HL-60 (cell line): Measurements from ENCODE around the gene MED10.

Source experiments
- DNase-seq, 2 experiments: peaks; one replicate each; pipeline ENCODE4 v3.0.0-alpha.2; 2010 to 2020; ENCODE audit warnings: low read depth in 1 of 2, low spot score in 1 of 2
- H3K27ac ChIP-seq: fragments of 250-450 bp; sonication (Bioruptor Pico); replicated peaks from 2 replicates; pipeline ENCODE4 v1.5.1; 2020; ENCODE audit warnings: mild to moderate bottlenecking, moderate library complexity
- H3K27me3 ChIP-seq: fragments of 250-450 bp; sonication (Bioruptor Pico); 2 replicates; pipeline ENCODE4 v1.5.1; 2021; ENCODE audit warnings: mild to moderate bottlenecking, moderate library complexity; ENCODE audit not compliant: insufficient read depth, poor library complexity, severe bottlenecking
- H3K4me3 ChIP-seq: replicated peaks from 2 replicates; pipeline ENCODE4 v1.5.1; 2011; ENCODE audit warnings: mild to moderate bottlenecking, control low read depth, low read length; ENCODE audit not compliant: insufficient read depth
- GABPA ChIP-seq: IDR thresholded peaks from 2 replicates; pipeline ENCODE4 v1.6.1; 2012; ENCODE audit warnings: low read depth
- POLR2AphosphoS5 ChIP-seq: IDR thresholded peaks from 2 replicates; pipeline ENCODE4 v1.6.1; 2012; ENCODE audit warnings: low read depth
- SPI1 ChIP-seq: IDR thresholded peaks from 2 replicates; pipeline ENCODE4 v1.6.1; 2012; ENCODE audit warnings: low read depth, mild to moderate bottlenecking, borderline replicate concordance
- TF ChIP-seq, protein P1 (sequence below): IDR thresholded peaks from one replicate; pipeline ENCODE4 v1.5.1; 2011; ENCODE audit warnings: low read length, control low read depth, inconsistent platforms; ENCODE audit not compliant: insufficient read depth
- TF ChIP-seq, protein P2 (sequence below): IDR thresholded peaks from 2 replicates; pipeline ENCODE4 v1.6.1; 2012; ENCODE audit warnings: low read depth; ENCODE audit not compliant: insufficient replicate concordance

Gene MED10

DNA sequence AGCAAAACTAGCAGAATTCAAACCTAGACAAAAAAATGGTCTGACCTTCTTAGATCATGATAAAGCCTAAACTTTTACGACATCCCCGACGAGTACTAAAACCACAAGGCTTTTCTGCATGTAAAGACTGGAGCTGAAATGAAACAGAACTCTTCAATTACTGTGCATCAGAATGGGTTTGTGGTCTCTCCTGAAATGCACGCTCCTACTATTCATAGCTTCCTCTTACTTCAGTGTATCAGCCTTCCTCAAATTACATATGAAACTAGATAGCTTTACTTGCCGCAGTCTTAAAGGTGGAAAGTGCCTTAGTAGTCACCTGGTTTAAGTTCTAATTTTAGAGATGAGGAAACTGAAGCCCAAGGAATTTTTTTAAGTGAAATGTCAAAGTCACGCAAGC lies 24.6 kb upstream of the MED10 start:
- Histone ChIP-seq H3K27me3 (no peaks in the 10 kb centered on the region), H3K4me3 (no peak overlapping the region), H3K27ac (no peak overlapping the region)
- TF ChIP-seq SPI1 (no peak), GABPA (no peak), POLR2AphosphoS5 (no peak)
- TF ChIP-seq, protein P1, sequence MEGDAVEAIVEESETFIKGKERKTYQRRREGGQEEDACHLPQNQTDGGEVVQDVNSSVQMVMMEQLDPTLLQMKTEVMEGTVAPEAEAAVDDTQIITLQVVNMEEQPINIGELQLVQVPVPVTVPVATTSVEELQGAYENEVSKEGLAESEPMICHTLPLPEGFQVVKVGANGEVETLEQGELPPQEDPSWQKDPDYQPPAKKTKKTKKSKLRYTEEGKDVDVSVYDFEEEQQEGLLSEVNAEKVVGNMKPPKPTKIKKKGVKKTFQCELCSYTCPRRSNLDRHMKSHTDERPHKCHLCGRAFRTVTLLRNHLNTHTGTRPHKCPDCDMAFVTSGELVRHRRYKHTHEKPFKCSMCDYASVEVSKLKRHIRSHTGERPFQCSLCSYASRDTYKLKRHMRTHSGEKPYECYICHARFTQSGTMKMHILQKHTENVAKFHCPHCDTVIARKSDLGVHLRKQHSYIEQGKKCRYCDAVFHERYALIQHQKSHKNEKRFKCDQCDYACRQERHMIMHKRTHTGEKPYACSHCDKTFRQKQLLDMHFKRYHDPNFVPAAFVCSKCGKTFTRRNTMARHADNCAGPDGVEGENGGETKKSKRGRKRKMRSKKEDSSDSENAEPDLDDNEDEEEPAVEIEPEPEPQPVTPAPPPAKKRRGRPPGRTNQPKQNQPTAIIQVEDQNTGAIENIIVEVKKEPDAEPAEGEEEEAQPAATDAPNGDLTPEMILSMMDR = no peak
- TF ChIP-seq, protein P2, sequence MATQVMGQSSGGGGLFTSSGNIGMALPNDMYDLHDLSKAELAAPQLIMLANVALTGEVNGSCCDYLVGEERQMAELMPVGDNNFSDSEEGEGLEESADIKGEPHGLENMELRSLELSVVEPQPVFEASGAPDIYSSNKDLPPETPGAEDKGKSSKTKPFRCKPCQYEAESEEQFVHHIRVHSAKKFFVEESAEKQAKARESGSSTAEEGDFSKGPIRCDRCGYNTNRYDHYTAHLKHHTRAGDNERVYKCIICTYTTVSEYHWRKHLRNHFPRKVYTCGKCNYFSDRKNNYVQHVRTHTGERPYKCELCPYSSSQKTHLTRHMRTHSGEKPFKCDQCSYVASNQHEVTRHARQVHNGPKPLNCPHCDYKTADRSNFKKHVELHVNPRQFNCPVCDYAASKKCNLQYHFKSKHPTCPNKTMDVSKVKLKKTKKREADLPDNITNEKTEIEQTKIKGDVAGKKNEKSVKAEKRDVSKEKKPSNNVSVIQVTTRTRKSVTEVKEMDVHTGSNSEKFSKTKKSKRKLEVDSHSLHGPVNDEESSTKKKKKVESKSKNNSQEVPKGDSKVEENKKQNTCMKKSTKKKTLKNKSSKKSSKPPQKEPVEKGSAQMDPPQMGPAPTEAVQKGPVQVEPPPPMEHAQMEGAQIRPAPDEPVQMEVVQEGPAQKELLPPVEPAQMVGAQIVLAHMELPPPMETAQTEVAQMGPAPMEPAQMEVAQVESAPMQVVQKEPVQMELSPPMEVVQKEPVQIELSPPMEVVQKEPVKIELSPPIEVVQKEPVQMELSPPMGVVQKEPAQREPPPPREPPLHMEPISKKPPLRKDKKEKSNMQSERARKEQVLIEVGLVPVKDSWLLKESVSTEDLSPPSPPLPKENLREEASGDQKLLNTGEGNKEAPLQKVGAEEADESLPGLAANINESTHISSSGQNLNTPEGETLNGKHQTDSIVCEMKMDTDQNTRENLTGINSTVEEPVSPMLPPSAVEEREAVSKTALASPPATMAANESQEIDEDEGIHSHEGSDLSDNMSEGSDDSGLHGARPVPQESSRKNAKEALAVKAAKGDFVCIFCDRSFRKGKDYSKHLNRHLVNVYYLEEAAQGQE = no peak
- DNase-seq = no peak

DNA sequence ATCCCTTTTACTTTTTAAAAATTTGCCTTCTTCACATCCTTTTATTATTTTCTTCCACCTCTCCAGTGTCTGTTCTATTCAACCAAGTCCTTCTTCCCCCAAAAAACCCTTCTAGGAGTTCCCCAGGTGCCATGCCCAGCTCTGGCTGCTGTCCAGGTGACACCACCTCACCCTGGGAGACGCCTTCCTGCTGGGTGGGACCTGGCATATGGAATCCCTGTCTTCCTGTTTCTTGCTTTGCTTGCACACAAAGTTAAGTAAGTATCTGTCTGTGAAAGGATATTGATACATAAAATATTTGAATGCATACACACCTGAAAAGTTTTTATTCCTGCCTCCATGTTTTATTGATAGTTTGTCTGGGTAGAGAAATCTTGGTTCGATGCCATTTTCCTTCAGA lies 23.1 kb upstream of the MED10 start:
- H3K27ac ChIP-seq = no peak overlapping the region
- TF ChIP-seq SPI1 (no peak), GABPA (no peak), POLR2AphosphoS5 (no peak)
- TF ChIP-seq, protein P2 = no peak
- TF ChIP-seq, protein P1 = no peak
- no peak overlapping the region for H3K4me3 ChIP-seq
- DNase-seq = no peak
- H3K27me3 ChIP-seq = no peaks in the 10 kb centered on the region

DNA sequence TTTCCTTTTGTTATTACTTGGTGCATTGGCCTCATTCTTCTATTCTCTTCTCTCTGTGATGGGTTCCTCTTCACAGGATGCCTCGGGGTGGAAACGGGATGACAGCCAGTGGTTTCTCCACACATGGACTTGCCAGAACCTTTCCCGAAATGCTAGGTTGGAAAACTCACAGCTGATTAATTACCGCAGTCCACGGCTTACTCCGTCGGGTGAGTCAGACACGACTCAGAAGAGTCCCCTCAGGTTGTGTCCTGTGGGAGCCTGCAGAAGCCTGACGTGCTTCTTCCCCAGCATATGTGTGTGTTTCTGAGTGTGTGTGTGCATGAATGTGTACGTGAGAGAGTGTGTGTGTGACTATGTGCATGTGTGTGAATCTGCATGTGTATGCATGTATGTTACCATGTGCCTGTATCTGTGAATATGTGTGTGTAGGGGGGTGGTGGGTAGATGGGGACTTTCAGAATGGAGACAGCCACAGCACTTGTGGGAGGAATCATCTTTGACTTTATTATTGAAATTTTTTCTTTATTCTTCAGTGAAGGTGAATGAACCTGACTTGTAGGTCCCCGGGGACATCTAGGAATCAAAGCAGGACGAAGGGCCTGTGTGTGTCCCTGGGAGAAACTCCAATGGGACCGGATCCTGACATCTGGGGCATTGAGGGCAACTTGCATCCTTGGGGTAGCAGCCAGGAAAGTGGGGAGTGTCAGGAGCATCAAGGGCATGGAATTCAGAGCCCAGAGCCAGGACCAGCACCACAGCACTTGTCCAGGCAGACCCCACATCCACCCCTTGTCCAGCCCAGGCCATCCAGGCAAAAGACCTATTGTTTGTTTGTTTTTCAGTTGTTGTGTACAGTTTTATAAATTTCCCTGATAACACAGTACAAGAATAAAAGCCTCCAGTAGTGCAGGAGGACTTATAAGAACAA lies 21.9 kb upstream of the MED10 start:
- TF ChIP-seq GABPA (no peak), POLR2AphosphoS5 (no peak), SPI1 (no peak)
- TF ChIP-seq, protein P2 = no peak
- TF ChIP-seq, protein P1 = no peak
- H3K27ac ChIP-seq = no peak overlapping the region
- DNase-seq = no peak

More for the DNA sequence above, 21.9 kb upstream of the MED10 start:
- Histone ChIP-seq H3K4me3 (no peak overlapping the region), H3K27me3 (no peaks in the 10 kb centered on the region)
